GM04504 (cell line): Measurements from ENCODE around the gene ARHGAP44.
"Not testable (repeated sequence)": the region's sequence is repeated elsewhere in the genome, so short reads cannot be mapped to it uniquely, and the experiment has no call there.

Experiments
- DNase-seq: peaks from one replicate; pipeline ENCODE4 v3.0.0-alpha.2; 2012; ENCODE audit warnings: low read depth

Gene ARHGAP44

DNA sequence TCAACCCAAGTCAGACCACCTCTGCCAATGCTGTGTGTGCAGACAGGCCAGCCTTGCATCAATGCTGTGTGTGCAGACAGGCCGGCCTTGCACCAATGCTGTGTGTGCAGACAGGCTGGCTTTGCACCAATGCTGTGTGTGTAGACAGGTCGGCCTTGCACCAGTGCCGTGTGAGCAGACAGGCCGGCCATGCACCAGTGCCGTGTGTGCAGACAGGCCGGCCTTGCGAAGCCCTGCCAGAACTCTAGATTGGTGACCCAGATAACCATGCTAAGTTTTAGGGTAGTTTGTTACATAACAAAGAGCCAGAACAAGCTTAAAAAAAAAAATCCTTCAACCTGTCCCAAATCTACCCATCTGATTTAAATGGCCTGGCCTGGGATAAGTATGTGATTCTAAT is 174.2 kb downstream of the ARHGAP44 start:
- DNase-seq = no peak

DNA sequence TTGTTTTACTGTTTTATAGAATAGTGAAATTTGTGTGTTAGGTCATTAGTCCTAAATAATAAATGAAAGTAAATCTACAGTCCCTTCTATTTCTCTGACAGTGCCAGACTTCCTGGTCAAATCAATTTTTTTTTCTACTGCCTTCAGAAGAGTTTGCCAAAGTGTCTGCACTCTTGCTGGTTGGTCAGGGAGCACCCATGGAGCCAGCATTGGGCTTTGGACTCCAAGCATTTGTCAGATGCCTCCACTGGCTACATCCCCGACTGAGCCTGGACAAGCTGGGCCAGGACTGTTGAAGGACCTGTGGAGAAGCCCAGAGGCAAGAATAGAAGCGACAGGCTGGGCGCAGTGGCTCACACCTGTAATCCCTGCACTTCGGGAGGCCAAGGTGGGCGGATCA is 174.9 kb downstream of the ARHGAP44 start:
- DNase-seq = no peak

DNA sequence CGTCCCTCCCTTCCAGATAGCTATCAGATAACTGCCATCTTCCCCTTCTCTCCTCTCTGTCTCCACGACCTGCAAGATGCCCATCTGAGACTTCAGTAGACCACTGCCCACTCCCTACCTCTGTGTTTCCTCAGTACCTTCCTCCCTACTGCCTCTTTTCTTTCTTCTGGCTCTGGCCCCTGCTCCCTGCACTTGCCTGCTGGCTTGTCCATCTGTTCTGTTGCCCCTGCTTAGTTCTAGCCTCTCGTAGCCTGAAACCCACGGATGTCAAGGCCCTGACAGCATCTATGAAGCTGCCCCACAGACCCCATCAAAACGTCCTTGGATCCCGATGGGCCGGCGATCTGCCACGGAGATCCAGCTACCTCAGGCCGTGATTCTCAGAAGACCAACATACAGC is 175.5 kb downstream of the ARHGAP44 start:
- no peak for DNase-seq

DNA sequence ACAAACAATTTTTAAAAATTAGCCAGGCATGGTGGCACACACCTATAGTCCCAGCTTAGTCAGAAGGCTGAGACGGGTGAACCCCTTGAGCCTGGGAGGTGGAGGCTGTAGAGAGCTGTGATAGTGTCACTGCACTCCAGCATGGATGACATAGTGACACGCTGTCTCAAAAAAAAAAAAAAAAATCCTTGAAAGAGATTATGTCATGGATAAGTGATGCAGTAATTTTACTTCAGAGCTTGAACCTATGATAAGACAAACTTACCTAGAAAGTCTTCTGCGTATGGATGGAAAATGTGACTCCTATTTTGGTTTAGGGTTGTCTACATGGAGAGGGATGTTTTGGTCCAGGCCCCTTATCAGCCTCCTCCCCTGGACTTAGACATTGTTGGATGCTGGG is 176.7 kb downstream of the ARHGAP44 start:
- DNase-seq = no peak

DNA sequence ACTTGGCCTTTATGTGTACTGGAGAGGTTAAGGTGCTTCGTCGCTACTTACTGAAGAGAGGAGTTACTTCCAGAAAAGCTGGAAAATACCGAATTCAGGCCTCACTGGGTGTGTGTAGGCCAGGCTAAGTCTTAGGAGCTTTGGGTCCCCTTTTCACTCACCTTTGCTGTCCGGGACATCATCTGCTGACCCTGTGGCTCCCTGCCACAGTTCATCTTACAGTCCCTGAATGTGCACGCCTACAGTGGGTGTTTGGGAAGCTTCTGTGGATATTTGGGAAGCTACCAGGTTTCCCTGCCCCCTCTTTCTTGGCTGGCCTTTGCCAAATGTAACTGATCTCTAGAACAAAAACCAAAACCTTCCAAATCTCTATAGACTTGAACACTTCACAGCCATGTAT is 177.1 kb downstream of the ARHGAP44 start:
- no peak for DNase-seq

DNA sequence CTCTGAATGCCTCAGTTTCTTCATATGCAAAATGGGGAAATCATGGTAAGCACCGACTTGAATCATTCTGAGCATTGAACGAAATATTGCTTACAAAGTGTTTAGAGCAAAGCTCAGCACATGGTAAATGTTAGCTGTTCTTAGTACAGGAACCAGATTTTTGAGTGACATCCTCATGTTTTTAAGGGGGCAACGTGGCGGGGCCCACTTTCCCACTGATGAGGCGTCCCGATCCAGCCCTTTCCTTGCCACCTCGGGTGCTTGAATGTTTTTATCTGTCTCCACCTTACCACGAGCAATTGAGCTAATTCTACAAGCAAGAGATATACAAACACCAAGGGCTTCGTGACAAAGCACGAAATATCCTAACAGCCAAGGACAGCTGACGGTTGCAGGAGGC is 178.7 kb downstream of the ARHGAP44 start:
- DNase-seq = no peak

DNA sequence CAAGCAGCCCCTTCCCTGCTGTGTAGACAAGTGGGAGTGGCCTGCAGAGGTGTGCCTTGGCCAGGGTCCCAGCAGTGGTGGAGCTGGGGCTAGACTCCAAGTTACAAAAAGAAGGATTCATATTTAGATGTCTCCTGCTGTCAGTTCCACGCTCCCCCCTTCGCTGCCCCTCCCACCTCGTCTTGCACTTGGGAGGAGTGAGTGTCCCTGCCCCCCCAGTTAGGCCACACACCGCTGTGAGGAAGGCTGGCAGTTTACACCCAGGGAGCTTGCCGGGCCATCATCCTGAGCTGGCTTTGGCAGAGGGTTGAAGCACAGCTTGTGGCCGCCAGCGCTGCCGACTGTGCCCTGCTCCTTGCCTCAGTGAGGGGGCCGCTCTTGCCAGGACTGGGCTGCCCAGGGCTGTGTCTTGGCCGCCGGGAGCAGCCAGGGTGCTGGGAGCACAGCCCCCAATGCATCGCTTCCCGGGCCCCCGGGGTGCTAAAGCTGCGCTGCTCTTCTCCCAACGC is 184.3 kb downstream of the ARHGAP44 start:
- no peak for DNase-seq

DNA sequence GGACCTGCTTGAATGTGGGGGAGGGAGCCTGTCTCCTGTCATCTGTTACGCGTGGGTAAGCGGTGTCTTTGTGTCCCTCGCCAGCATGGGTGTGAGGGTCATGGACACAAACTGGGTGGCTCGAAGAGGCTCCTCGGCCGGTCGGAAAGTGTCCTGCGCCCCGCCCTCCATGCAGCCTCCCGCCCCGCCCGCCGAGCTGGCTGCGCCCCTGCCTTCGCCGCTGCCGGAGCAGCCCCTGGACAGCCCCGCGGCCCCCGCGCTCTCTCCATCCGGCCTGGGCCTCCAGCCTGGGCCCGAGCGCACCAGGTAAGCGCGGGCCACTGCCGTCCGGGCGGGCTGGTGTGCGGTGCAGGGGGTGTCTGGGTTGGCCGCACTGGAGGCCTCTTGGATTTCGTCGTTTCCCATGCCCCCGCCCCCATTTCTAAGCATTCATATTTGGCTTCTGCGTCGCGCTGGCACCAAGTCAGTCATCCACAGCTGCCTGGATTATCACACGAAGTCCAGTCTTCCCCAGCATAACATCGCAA is 184.8 kb downstream of the ARHGAP44 start:
- DNase-seq = no peak

DNA sequence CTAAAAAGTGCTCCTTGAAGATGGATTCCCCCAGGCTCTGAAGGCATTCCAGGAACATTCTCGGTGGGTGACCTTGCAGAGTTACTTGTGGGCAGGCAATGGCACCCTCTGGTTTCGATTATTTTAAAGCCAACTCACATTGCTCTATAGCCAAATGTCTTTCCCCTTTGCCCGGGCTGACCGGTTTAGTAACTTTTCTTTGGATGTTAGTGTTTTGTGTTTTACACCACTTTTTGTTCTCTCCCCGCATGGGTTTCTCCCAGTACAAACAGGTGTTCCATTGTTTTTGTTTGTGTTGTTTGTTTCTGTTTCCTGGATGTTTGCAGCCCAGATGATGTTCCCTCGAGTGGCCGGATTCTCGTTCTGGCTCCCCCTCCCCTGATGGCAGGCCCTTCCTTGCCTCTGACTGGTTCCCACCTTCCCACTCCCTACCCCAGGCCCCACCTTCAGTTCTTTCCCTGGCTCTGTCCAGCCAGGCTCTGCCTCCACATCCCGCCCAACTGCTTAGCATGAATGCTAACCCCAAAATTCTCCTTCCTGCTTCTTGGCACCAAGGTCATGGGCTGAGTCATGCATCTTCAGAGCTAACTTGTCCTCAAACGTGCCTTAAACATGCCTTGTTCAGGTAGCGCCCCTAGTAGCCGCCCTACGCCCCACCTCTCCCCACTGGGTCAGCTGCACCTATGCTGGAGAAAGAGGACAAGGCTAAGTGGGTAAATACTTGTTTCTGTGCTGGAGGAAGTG is 187.9 kb downstream of the ARHGAP44 start:
- DNase-seq = no peak

DNA sequence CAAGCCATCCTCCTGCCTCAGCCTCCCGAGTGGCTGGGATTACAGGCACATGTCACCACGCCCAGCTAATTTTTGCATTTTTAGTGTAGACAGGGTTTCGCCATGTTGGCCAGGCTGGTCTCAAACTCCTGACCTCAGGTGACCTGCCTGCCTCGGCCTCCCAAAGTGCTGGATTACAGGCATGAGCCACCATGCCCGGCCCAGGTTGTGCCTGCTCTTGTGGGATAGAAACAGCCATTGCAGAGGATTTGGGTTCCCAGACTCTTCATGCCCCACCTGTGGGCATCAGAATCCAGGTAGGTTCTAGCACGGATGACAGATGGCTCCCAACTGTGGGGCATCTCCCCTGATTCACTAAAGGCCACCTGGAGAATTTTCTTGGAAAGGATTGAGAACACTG is 189.5 kb downstream of the ARHGAP44 start:
- not testable (repeated sequence) for DNase-seq

DNA sequence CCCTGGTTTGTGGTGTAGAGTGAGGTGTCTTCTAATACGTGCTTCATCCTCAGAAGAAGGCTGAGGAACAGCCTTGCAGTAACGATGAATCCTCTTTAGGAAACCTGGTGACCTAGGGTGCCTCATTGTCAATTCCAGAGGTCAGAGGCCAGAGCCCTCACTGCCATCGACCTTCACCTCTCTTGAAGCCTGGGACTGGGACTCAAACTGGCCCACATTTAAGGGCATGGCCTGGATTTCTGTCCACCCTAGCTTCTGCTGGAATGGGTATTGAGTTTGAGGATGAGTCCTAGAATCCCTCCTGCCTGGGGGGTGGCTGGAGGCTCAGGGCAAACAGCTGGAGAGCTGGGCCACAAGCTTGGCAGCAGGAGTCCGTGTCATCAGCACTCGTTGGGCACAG is 189.9 kb downstream of the ARHGAP44 start:
- DNase-seq = no peak

DNA sequence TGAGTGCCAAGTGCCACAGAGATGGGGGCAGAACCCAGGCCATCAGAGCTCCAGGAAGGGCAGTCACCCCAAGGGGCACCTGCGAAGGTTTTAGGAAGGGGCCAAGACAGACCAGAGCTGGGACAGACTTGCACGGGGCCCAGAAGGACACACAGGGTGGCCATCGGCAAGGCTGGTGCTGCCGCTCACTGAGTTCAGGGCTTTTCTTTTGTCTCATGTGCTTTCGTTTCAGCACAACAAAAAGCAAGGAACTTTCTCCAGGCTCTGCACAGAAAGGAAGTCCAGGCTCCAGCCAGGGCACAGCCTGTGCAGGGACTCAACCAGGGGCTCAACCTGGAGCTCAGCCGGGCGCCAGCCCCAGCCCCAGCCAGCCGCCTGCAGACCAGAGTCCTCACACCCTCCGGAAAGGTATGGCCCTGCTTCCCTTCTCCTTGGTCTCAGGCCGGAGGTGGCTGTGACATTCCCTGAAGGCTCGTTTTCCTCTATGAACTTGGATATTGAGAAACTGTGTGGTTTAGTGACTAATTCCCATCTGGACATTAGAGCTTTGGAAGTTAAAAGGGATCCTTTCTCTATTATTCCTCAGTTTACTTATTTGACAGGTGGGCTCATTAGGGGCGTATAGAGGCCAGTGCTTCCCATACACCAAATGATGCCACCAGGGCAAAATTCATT is 190.7 kb downstream of the ARHGAP44 start:
- DNase-seq = no peak

DNA sequence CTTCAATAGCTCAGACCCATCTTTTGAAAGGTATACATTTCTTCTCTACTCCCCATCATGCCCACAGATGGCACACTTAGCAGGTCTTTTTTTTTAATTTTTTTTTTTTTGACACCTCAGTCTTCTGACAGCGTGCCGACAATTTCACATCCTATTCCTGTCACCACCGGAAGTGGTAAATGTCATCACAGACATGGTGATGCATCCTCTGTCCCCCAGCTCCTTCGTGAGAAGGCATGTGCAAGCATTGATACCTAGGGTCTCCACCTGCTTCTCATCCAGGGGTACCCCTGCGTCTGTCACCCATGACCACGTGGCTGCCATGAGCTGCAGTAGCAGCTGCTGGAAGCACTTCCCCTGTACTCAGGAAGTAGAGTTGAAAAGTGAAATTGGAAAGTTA is 192.9 kb downstream of the ARHGAP44 start:
- DNase-seq = no peak

DNA sequence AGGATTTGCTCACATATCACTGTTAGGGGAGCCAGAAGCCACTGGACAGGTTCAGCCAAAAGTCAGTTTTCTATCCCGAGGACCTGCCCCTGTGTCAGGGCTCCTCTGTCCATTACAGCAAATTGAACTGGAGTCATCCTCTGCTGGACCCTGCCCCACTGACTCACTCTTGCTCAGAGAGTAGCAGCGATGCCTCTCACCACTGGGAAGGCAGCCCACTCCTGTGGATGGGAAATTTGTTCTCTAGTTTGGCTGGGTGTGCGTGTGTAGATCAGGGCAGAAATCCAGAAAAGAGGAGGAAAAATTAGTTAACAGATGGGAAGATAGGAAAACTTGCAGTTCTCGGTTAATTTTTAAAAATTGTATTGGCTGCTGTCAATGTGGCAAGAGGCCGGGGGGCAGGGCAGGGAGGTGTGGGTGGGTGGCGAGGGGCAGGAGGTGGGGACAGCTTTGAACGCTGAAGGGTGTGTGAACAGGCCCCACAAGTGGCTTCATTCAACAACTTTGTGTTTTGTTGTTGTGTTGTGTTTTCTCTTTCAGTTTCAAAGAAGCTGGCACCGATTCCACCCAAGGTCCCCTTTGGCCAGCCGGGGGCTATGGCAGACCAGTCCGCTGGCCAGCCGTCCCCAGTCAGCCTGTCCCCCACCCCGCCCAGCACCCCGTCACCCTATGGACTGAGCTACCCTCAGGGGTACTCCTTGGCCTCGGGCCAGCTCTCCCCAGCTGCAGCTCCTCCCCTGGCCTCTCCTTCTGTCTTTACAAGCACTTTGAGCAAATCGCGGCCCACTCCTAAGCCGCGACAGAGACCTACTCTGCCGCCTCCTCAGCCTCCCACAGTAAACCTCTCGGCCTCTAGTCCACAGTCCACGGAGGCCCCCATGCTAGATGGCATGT is 194.9 kb downstream of the ARHGAP44 start:
- DNase-seq = peak; percentile 97

DNA sequence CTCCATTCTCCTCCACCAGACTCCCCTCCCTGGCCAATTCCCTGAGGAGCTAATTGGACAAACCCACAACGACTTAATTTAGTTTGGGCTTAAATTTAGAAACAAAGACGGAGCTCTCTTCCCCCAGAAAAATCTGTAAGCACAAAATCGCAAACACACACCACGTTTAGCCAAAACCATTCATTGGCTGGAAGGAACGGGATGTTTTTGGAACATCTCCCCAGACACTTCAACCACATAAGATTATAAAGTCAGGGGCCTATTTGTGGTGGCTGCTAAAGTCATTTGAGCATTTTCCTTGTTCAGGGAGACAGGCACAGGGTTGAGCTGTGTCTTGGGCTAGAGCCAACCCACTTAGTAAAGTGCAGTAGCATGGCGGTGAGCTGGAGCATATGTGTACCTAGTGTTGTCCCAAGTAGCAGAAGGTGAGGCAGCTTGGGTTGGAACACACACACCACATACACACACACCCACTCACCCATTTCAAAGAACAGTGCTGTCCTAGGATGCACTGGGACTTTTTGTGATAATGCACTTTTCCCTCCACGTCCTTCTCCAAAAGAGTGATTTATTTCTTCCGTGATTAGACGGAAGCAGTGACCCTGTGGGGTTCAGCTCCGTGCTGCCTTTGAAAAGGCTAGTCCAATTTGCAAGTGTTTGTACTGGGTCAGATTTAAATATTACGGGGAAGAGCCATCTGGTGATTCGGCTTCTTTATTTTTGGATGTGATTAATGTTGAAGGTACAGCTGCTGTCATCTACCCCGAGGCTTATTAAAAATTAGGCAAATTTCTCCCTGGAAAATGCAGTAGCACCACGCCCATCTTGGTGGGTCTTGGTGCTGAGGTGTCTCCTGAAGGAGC is 196.4 kb downstream of the ARHGAP44 start:
- DNase-seq = no peak

DNA sequence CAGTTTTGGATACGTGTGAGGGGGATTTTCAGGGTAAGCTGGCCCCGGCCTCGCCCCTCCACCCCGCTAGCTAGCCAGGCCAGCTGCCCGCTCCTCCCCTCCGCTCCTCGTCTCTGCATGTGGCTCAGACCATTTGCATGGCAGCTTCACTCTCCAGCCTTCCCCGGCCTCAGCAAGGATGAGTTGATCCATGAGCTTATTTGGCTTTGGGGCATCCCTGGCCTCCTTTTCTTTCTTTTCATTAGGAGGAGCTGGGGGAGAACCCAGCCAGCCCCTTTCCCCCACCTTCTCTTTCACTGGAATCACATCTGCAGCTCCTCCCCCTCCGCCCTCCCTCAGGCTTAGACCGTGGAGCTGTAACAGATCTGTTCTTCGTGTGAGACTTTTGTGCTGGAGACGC is 197.8 kb downstream of the ARHGAP44 start:
- DNase-seq = no peak

DNA sequence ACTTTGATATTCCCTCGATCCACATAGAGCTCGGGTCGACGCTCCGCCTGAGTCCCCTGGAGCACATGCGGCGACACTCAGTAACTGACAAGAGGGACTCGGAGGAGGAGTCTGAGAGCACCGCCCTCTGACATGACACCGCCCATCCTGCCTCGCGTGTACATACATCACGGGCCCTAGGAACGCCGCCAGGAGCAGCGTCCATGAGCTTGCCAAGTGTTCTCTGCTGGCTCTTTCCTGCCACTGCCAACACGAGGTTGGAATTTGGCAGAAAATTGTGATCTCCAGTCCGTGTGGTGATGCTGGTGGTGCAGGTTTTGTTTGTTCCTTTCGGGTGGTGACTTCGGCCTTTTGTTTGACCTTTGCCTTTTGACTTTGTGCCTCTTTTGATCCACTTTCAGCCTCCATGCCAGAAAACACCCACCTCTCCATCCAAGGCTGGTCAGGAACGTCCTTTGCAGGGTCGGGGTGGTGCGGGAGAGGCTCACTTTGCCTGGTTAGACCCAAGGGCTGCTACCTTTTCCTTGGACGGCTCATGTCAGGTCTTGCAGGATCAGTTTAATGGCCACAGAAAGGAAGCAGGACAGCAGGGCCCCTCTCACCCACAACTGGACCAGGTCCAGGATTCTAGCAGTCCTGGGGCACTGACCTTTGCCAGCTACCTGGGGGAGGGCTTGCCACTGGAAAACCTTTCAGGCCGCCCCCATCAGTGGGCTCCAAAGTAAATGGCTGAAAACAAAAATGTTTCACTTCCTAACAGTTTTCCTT is 200.9 kb downstream of the ARHGAP44 start:
- DNase-seq = no peak

DNA sequence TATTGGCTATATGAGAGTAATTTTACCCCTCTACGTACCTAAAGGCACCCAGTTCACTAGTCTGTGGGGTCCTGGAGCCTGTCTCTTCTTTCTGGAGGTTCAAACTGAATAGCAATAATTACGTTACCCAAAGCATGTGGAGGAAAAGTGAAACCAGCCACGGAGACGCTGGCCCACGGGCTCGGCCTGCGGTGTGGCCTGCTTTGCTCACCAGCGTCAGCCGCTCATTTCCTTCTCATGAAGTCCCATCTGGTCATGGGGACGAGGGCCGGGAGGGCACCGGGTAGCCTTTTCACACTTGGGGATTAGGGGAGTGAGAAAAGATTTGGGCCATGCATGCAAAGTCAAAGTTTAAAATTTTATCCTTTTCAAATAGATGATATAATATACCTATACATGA is 201.6 kb downstream of the ARHGAP44 start:
- DNase-seq = no peak

DNA sequence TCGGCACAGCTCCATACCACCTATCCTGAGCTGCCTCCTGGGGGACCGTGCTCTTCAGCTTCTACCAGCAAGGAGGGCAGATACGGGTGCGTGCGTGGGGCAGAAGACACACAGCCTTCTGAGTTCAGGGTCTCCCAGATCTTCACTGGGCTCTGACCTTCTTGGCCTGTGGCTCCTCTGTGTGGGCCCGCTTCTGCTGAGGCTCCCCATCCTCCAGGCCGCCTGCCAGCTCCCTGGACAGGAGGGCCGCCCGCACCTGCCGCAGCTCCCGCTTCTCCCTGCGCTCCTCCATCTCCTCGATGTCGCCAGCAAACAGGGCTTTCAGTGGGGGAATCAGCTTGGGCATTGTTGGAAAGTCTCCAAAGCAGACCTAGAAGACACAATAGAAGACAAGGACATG is 203.4 kb downstream of the ARHGAP44 start:
- DNase-seq = no peak

DNA sequence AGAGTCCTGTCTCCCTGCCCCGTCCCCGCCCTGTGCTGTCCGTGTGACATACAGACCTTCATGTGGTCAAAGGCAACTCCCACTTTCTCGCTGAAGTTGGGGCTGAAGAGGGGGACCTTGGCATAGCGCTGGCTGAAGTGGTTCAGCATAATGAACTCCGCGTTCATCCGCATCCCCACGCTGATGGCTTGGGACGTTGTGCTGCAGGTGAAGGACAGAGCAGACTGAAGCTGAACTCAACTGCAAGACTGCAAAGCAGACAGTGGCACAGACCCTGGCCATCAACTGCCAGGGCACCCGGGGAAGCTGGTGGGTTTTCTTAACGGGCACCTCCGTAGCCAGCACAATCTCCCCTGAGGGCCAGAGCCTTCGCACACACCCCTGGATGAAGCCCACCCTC is 204.3 kb downstream of the ARHGAP44 start:
- DNase-seq = no peak
